Astrocyte (in vitro differentiated cells and primary cell): ENCODE results near the gene PARD3B. TPM values are rescaled to one million over a fixed set of nuclear protein-coding genes. Genes with fewer than 3 reads are reported as not detected.

Source experiments
- DNase-seq: peaks from one replicate; pipeline ENCODE4 v3.0.0-alpha.2; 2010; ENCODE audit warnings: low read depth
- FAIRE-seq: peaks from 2 replicates; lab custom pipeline; 2011; peaks lifted over from hg19 to GRCh38; lab: Jason Lieb, UNC
- H2AFZ ChIP-seq: 2 replicates; pipeline ENCODE4 v1.6.0; 2012; ENCODE audit warnings: low read depth, low read length, inconsistent platforms
- H3K27ac ChIP-seq: 2 replicates; pipeline ENCODE4 v1.5.1; 2011; ENCODE audit warnings: low read depth, low read length, inconsistent platforms
- H3K27me3 ChIP-seq: 2 replicates; pipeline ENCODE4 v1.6.0; 2011; ENCODE audit warnings: low read length, inconsistent platforms; ENCODE audit not compliant: insufficient read depth
- H3K36me3 ChIP-seq: 2 replicates; pipeline ENCODE4 v1.5.1; 2011; ENCODE audit warnings: low read length, inconsistent platforms; ENCODE audit not compliant: insufficient read depth
- H3K4me1 ChIP-seq: 2 replicates; pipeline ENCODE4 v1.5.1; 2011; ENCODE audit warnings: low read length, inconsistent platforms; ENCODE audit not compliant: insufficient read depth
- H3K4me2 ChIP-seq: 2 replicates; pipeline ENCODE4 v1.6.0; 2012; ENCODE audit warnings: low read length, inconsistent platforms
- H3K4me3 ChIP-seq: 2 replicates; pipeline ENCODE4 v1.5.1; 2011; ENCODE audit warnings: low read depth, mild to moderate bottlenecking, low read length, inconsistent platforms; ENCODE audit not compliant: insufficient read depth
- H3K79me2 ChIP-seq: 2 replicates; pipeline ENCODE4 v1.6.0; 2012; ENCODE audit warnings: mild to moderate bottlenecking, low read length, inconsistent platforms; ENCODE audit not compliant: insufficient read depth
- H3K9ac ChIP-seq: 2 replicates; pipeline ENCODE4 v1.6.0; 2012; ENCODE audit warnings: mild to moderate bottlenecking, low read length, inconsistent platforms
- H3K9me3 ChIP-seq: 2 replicates; pipeline ENCODE4 v1.5.1; 2012; ENCODE audit warnings: low read depth, mild to moderate bottlenecking, low read length, inconsistent platforms; ENCODE audit not compliant: insufficient read depth
- H4K20me1 ChIP-seq: 2 replicates; pipeline ENCODE4 v1.6.0; 2012; ENCODE audit warnings: low read length, inconsistent platforms; ENCODE audit not compliant: insufficient read depth
- H3K27ac Mint-ChIP-seq: one replicate; pipeline ENCODE4 v1.8.0; 2021; ENCODE audit warnings: mild to moderate bottlenecking, mixed read lengths; ENCODE audit not compliant: unreplicated experiment
- H3K27me3 Mint-ChIP-seq: one replicate; pipeline ENCODE4 v1.8.0; 2021; ENCODE audit warnings: low read depth, mixed read lengths; ENCODE audit not compliant: unreplicated experiment
- H3K36me3 Mint-ChIP-seq: one replicate; pipeline ENCODE4 v1.8.0; 2021; ENCODE audit warnings: low read depth, mixed read lengths; ENCODE audit not compliant: unreplicated experiment
- H3K4me1 Mint-ChIP-seq: one replicate; pipeline ENCODE4 v1.8.0; 2021; ENCODE audit warnings: low read depth, mixed read lengths; ENCODE audit not compliant: unreplicated experiment
- H3K4me3 Mint-ChIP-seq: one replicate; pipeline ENCODE4 v1.8.0; 2021; ENCODE audit warnings: mild to moderate bottlenecking, moderate library complexity, mixed read lengths; ENCODE audit not compliant: unreplicated experiment
- H3K9me3 Mint-ChIP-seq: one replicate; pipeline ENCODE4 v1.8.0; 2021; ENCODE audit warnings: mild to moderate bottlenecking, mixed read lengths; ENCODE audit not compliant: unreplicated experiment
- CTCF ChIP-seq: IDR thresholded peaks from 2 replicates; pipeline ENCODE4 v1.5.1; 2011; ENCODE audit warnings: low read depth, mild to moderate bottlenecking, inconsistent platforms, low read length, moderate library complexity; ENCODE audit not compliant: insufficient read depth
- EZH2 ChIP-seq: IDR thresholded peaks from 2 replicates; pipeline ENCODE4 v1.6.1; 2012; ENCODE audit warnings: mild to moderate bottlenecking, low read length, inconsistent platforms; ENCODE audit not compliant: insufficient read depth
- total RNA-seq: library from RNA; stranded (reverse); gene quantifications from 2 replicates; pipeline ENCODE4 v1.2.1, GENCODE V29; 2021

Gene PARD3B
- total RNA-seq, 1 donor from 2014 or later: 6.5 TPM

GRCh38 chr2:205283736-205284270, 738.5 kb downstream of the PARD3B start:
- H3K4me1 ChIP-seq: no peaks in the 10 kb centered on the region
- H2AFZ ChIP-seq: no peak overlapping the region
- FAIRE-seq (no peak), DNase-seq (no peak)
- H3K9me3 ChIP-seq: no peaks in the 10 kb centered on the region
- TF ChIP-seq EZH2: no peak
- no peak for TF ChIP-seq CTCF
- H3K36me3 ChIP-seq: no peaks in the 10 kb centered on the region
- Mint-ChIP-seq H3K27me3 (no peaks in the 10 kb centered on the region), H3K9me3 (no peaks in the 10 kb centered on the region), H3K4me1 (no peaks in the 10 kb centered on the region), H3K4me3 (no peak overlapping the region), H3K27ac (no peak overlapping the region), H3K36me3 (no peaks in the 10 kb centered on the region)
- H3K79me2 ChIP-seq: no peaks in the 10 kb centered on the region
- no peak overlapping the region for H3K27ac ChIP-seq
- H3K9ac ChIP-seq: no peak overlapping the region
- H3K4me3 ChIP-seq: no peak overlapping the region
- H4K20me1 ChIP-seq: no peaks in the 10 kb centered on the region
- no peak overlapping the region for H3K4me2 ChIP-seq
- no peaks in the 10 kb centered on the region for H3K27me3 ChIP-seq

- Mint-ChIP-seq H3K4me1 (no peaks in the 10 kb centered on the region), H3K27me3 (no peaks in the 10 kb centered on the region), H3K27ac (no peak overlapping the region), H3K9me3 (no peaks in the 10 kb centered on the region), H3K4me3 (no peak overlapping the region), H3K36me3 (no peaks in the 10 kb centered on the region)
- H3K79me2 ChIP-seq: no peaks in the 10 kb centered on the region
- TF ChIP-seq EZH2 (no peak), CTCF (no peak)
- DNase-seq (no peak), FAIRE-seq (no peak)
- H3K27me3 ChIP-seq: no peaks in the 10 kb centered on the region
- H2AFZ ChIP-seq: no peak overlapping the region
- no peak overlapping the region for H3K9ac ChIP-seq
- H3K4me1 ChIP-seq: no peaks in the 10 kb centered on the region
- H3K4me3 ChIP-seq: no peak overlapping the region
- no peaks in the 10 kb centered on the region for H3K36me3 ChIP-seq
- no peaks in the 10 kb centered on the region for H4K20me1 ChIP-seq
- no peaks in the 10 kb centered on the region for H3K9me3 ChIP-seq
- H3K27ac ChIP-seq: no peak overlapping the region
- H3K4me2 ChIP-seq: no peak overlapping the region
Measured at GRCh38 chr2:205284334-205284733, 739.1 kb downstream of the PARD3B start.

GRCh38 chr2:205287316-205287715, 742.0 kb downstream of the PARD3B start:
- H3K9me3 Mint-ChIP-seq: no peaks in the 10 kb centered on the region
- no peaks in the 10 kb centered on the region for H3K27me3 Mint-ChIP-seq
- Histone ChIP-seq H3K4me1 (no peaks in the 10 kb centered on the region), H3K4me2 (no peak overlapping the region), H3K79me2 (no peaks in the 10 kb centered on the region), H3K9me3 (no peaks in the 10 kb centered on the region), H3K4me3 (no peak overlapping the region), H3K9ac (no peak overlapping the region), H3K27ac (no peak overlapping the region), H3K36me3 (no peaks in the 10 kb centered on the region), H3K27me3 (no peaks in the 10 kb centered on the region), H2AFZ (no peak overlapping the region), H4K20me1 (no peaks in the 10 kb centered on the region)
- no peak overlapping the region for H3K4me3 Mint-ChIP-seq
- H3K36me3 Mint-ChIP-seq: no peaks in the 10 kb centered on the region
- TF ChIP-seq CTCF: no peak
- no peak for TF ChIP-seq EZH2
- H3K27ac Mint-ChIP-seq: no peak overlapping the region
- H3K4me1 Mint-ChIP-seq: no peaks in the 10 kb centered on the region
- FAIRE-seq (no peak), DNase-seq (no peak)
